GM23338 (cell line): Measurements from ENCODE around the gene CARNS1. TPM values are rescaled to one million over a fixed set of nuclear protein-coding genes. Genes with fewer than 3 reads are reported as not detected.

Source experiments
- ATAC-seq: fragments of 200-7000 bp; cut with Tn5 transposase; 3 replicates; pipeline ENCODE4 v1.9.1; 2020
- DNase-seq: peaks from one replicate; pipeline ENCODE4 v3.0.0-alpha.2; 2015; ENCODE audit warnings: low spot score
- H2AFZ ChIP-seq: fragments of 200-600 bp; sonication (generic); 2 replicates; pipeline ENCODE4 v1.8.0; 2016; ENCODE audit warnings: antibody characterized with exemption, mild to moderate bottlenecking, moderate library complexity
- H3F3A ChIP-seq: fragments of 200-600 bp; sonication (generic); replicated peaks from 2 replicates; pipeline ENCODE4 v1.8.0; 2017; ENCODE audit warnings: antibody characterized with exemption, mixed run types, low read depth
- H3K27ac ChIP-seq: fragments of 200-600 bp; sonication (generic); 2 replicates; pipeline ENCODE4 v1.6.1; 2016; ENCODE audit warnings: low read depth
- H3K27me3 ChIP-seq: fragments of 200-600 bp; sonication (generic); 2 replicates; pipeline ENCODE4 v1.8.0; 2016; ENCODE audit warnings: mild to moderate bottlenecking, mixed run types, moderate library complexity; ENCODE audit not compliant: insufficient read depth
- H3K36me3 ChIP-seq: fragments of 200-600 bp; sonication (generic); 2 replicates; pipeline ENCODE4 v1.8.0; 2016; ENCODE audit warnings: mild to moderate bottlenecking; ENCODE audit not compliant: insufficient read depth
- H3K4me1 ChIP-seq: fragments of 200-600 bp; sonication (generic); 2 replicates; pipeline ENCODE4 v1.8.0; 2016; ENCODE audit warnings: mild to moderate bottlenecking, moderate library complexity; ENCODE audit not compliant: insufficient read depth
- H3K4me2 ChIP-seq: fragments of 200-600 bp; sonication (generic); 2 replicates; pipeline ENCODE4 v1.7.1; 2017; ENCODE audit warnings: mixed run types
- H3K4me3 ChIP-seq: fragments of 200-600 bp; sonication (generic); 2 replicates; pipeline ENCODE4 v1.6.1; 2016; ENCODE audit warnings: mixed run types
- H3K79me2 ChIP-seq: fragments of 200-600 bp; sonication (generic); replicated peaks from 2 replicates; pipeline ENCODE4 v1.8.0; 2017; ENCODE audit warnings: mild to moderate bottlenecking; ENCODE audit not compliant: insufficient read depth
- H3K9me2 ChIP-seq: fragments of 200-600 bp; sonication (generic); 2 replicates; pipeline ENCODE4 v1.8.0; 2017; ENCODE audit not compliant: insufficient read depth
- H4K20me1 ChIP-seq: fragments of 200-600 bp; sonication (generic); replicated peaks from 2 replicates; pipeline ENCODE4 v1.8.0; 2017; ENCODE audit warnings: mild to moderate bottlenecking; ENCODE audit not compliant: insufficient read depth
- H3K27ac Mint-ChIP-seq: 2 replicates; pipeline ENCODE4 v1.8.0; 2020; ENCODE audit warnings: inconsistent platforms, mild to moderate bottlenecking, moderate library complexity, mixed read lengths
- H3K27me3 Mint-ChIP-seq: 3 replicates; pipeline ENCODE4 v1.8.0; 2022; ENCODE audit warnings: low read depth, mild to moderate bottlenecking, moderate library complexity, mixed read lengths, inconsistent platforms; ENCODE audit not compliant: insufficient read depth, poor library complexity
- H3K36me3 Mint-ChIP-seq: 3 replicates; pipeline ENCODE4 v1.8.0; 2021; ENCODE audit warnings: low read depth, mild to moderate bottlenecking, inconsistent platforms, moderate library complexity, mixed read lengths
- H3K4me1 Mint-ChIP-seq: 3 replicates; pipeline ENCODE4 v1.8.0; 2020; ENCODE audit warnings: mild to moderate bottlenecking, inconsistent platforms, mixed read lengths
- H3K4me3 Mint-ChIP-seq: 3 replicates; pipeline ENCODE4 v1.8.0; 2021; ENCODE audit warnings: moderate library complexity, mild to moderate bottlenecking, inconsistent platforms, mixed read lengths
- H3K9me3 Mint-ChIP-seq: 3 replicates; pipeline ENCODE4 v1.8.0; 2020; ENCODE audit warnings: moderate library complexity, mild to moderate bottlenecking, inconsistent platforms, mixed read lengths
- CREB1 ChIP-seq: fragments of 250-450 bp; sonication (Bioruptor Pico); IDR thresholded peaks from 2 replicates; pipeline ENCODE4 v1.5.0; 2020; ENCODE audit warnings: low read depth, mild to moderate bottlenecking, moderate library complexity
- CTCF ChIP-seq, 2 experiments: fragments of 200-600 bp in 1 of 2; sonication (generic) in 1 of 2; conservative IDR thresholded peaks; 2 replicates each; pipeline versions ENCODE4 v1.5.1 to v1.6.1; 2016 to 2017; ENCODE audit warnings: antibody characterized with exemption in 2 of 2, low read depth in 2 of 2, mild to moderate bottlenecking in 2 of 2, moderate library complexity in 1 of 2
- ETS1 ChIP-seq: IDR thresholded peaks from 2 replicates; pipeline ENCODE4 v1.6.1; 2016; ENCODE audit warnings: antibody characterized with exemption
- EZH2 ChIP-seq: fragments of 200-600 bp; sonication (generic); IDR thresholded peaks from one replicate; pipeline ENCODE4 v1.8.0; 2017; ENCODE audit warnings: antibody characterized with exemption, mild to moderate bottlenecking, low read depth; ENCODE audit not compliant: unreplicated experiment
- EZH2phosphoT487 ChIP-seq: fragments of 200-600 bp; sonication (generic); IDR thresholded peaks from one replicate; pipeline ENCODE4 v1.8.1; 2018; ENCODE audit warnings: antibody characterized with exemption; ENCODE audit not compliant: unreplicated experiment
- JUNB ChIP-seq: IDR thresholded peaks from one replicate; pipeline ENCODE4 v1.6.1; 2016; ENCODE audit warnings: antibody characterized with exemption; ENCODE audit not compliant: unreplicated experiment
- NANOG ChIP-seq: IDR thresholded peaks from 2 replicates; pipeline ENCODE4 v1.6.1; 2016; ENCODE audit warnings: antibody characterized with exemption, borderline replicate concordance
- POLR2AphosphoS5 ChIP-seq: IDR thresholded peaks from 2 replicates; pipeline ENCODE4 v1.6.1; 2016; ENCODE audit warnings: antibody characterized with exemption, low read depth
- REST ChIP-seq: IDR thresholded peaks from one replicate; pipeline ENCODE4 v1.6.1; 2018; ENCODE audit warnings: antibody characterized with exemption; ENCODE audit not compliant: unreplicated experiment
- STAT1 ChIP-seq: IDR thresholded peaks from one replicate; pipeline ENCODE4 v1.6.1; 2016; ENCODE audit warnings: antibody characterized with exemption; ENCODE audit not compliant: unreplicated experiment
- ZNF114 ChIP-seq: fragments of 250-450 bp; sonication (Bioruptor Pico); IDR thresholded peaks from 2 replicates; pipeline ENCODE4 v1.5.0; 2020; ENCODE audit warnings: mild to moderate bottlenecking, moderate library complexity
- ZNF331 ChIP-seq: fragments of 250-450 bp; sonication (Bioruptor Pico); IDR thresholded peaks from 2 replicates; pipeline ENCODE4 v1.5.0; 2020; ENCODE audit warnings: low read depth, mild to moderate bottlenecking, moderate library complexity
- ZNF462 ChIP-seq: fragments of 250-450 bp; sonication (Bioruptor Pico); IDR thresholded peaks from 2 replicates; pipeline ENCODE4 v1.5.0; 2020; ENCODE audit warnings: mild to moderate bottlenecking, moderate library complexity
- polyA plus RNA-seq: library from polyadenylated mRNA; unstranded; fragments of >200 nt; fragmentation: Nextera tagmentation; extraction: Ambion mirVana; gene quantifications from 2 replicates; pipeline ENCODE4 v1.2.1, GENCODE V29; 2016
- total RNA-seq: library from RNA; depleted of rRNA; stranded (reverse); fragments of >200 nt; shearing (Covaris generic); gene quantifications from 2 replicates; pipeline ENCODE4 v1.2.3, GENCODE V29; 2014

CARNS1 gene
- total and polyA plus RNA-seq, 2 experiments from 2014 or later, result 0.52 to 0.76 TPM

- TF ChIP-seq EZH2 (no peak), JUNB (no peak), ZNF331 (CRISPR knock-in tag) (no peak), CREB1 (CRISPR knock-in tag) (no peak), EZH2phosphoT487 (no peak), NANOG (no peak), CTCF (conservative IDR thresholded peaks at IDR 0.05; ENCODE audit: low read depth in 2 of 2) (no peak), ZNF462 (CRISPR knock-in tag) (no peak), REST (no peak), POLR2AphosphoS5 (no peak), ETS1 (no peak), ZNF114 (CRISPR knock-in tag) (no peak), STAT1 (no peak)
- Mint-ChIP-seq H3K4me1 (peaks cover 39% of the 10 kb centered on the region), H3K36me3 (no peaks in the 10 kb centered on the region), H3K9me3 (no peaks in the 10 kb centered on the region; the same call in 2 of the 3 replicates), H3K4me3 (no peak overlapping the region), H3K27me3 (peaks cover 25% of the 10 kb centered on the region), H3K27ac (no peak overlapping the region)
- Histone ChIP-seq H3K27ac (no peak overlapping the region), H3F3A (no peaks in the 10 kb centered on the region; the same call in 1 of the 2 replicates), H3K9me2 (no peaks in the 10 kb centered on the region), H3K4me2 (no peak overlapping the region), H3K4me1 (peaks cover 17% of the 10 kb centered on the region), H4K20me1 (no peaks in the 10 kb centered on the region), H2AFZ (no peak overlapping the region), H3K27me3 (peaks cover 48% of the 10 kb centered on the region), H3K4me3 (no peak overlapping the region), H3K36me3 (no peaks in the 10 kb centered on the region), H3K79me2 (no peaks in the 10 kb centered on the region)
- ATAC-seq, result no peak
- DNase-seq, result no peak
Observed at GRCh38 chr11:67379061-67380058, 36.1 kb upstream of the CARNS1 start.
